PC-3 (cell line): ENCODE data around the gene TNFRSF12A.

Experiments
- CTCF ChIP-seq: fragments of 300-600 bp; sonication (generic); conservative IDR thresholded peaks from 2 replicates; pipeline ENCODE4 v1.5.1; 2017; ENCODE audit warnings: antibody characterized with exemption, low read depth, mild to moderate bottlenecking, low read length
- EZH2 ChIP-seq: fragments of 300-600 bp; sonication (generic); IDR thresholded peaks from one replicate; pipeline ENCODE4 v1.6.1; 2017; ENCODE audit warnings: antibody characterized with exemption, mild to moderate bottlenecking, low read length; ENCODE audit not compliant: unreplicated experiment

- TF ChIP-seq CTCF (no peak), EZH2 (no peak)
Observed at GRCh38 chr16:3022208-3022683, 2.1 kb downstream of the TNFRSF12A start.
